Measurements from ENCODE around the gene RBM34.

RBM34 gene

GRCh38 chr1:235113183-235113917 is 47.7 kb downstream of the RBM34 start:
- no peak for TF ChIP-seq CTCF (IDR thresholded peaks at IDR 0.05; ENCODE audit: low read depth, low read length, missing control alignments)
- no peak for DNase-seq (ENCODE audit: low read depth)
- no peak overlapping the region for H3K4me3 ChIP-seq (ENCODE audit: low read depth, low read length)

- DNase-seq (ENCODE audit: low read depth), result no peak
- no peak overlapping the region for H3K4me3 ChIP-seq (ENCODE audit: low read depth, low read length)
- TF ChIP-seq CTCF (IDR thresholded peaks at IDR 0.05; ENCODE audit: low read depth, low read length, missing control alignments), result no peak
These were observed 48.5 kb downstream of the RBM34 start for GRCh38 chr1:235112297-235113182.

- no peak for DNase-seq (ENCODE audit: low read depth)
- no peak overlapping the region for H3K4me3 ChIP-seq (ENCODE audit: low read depth, low read length)
- no peak for TF ChIP-seq CTCF (IDR thresholded peaks at IDR 0.05; ENCODE audit: low read depth, low read length, missing control alignments)
These were observed 49.9 kb downstream of the RBM34 start for GRCh38 chr1:235111107-235111506.

- H3K4me3 ChIP-seq (ENCODE audit: low read depth, low read length), result no peak overlapping the region
- TF ChIP-seq CTCF (IDR thresholded peaks at IDR 0.05; ENCODE audit: low read depth, low read length, missing control alignments), result no peak
- DNase-seq (ENCODE audit: low read depth), result no peak
These were observed 52.2 kb downstream of the RBM34 start for GRCh38 chr1:235108876-235109275.

GRCh38 chr1:235108185-235108593 is 52.9 kb downstream of the RBM34 start:
- no peak for TF ChIP-seq CTCF (IDR thresholded peaks at IDR 0.05; ENCODE audit: low read depth, low read length, missing control alignments)
- no peak for DNase-seq (ENCODE audit: low read depth)
- H3K4me3 ChIP-seq (ENCODE audit: low read depth, low read length), result no peak overlapping the region

GRCh38 chr1:235107368-235108184 is 53.5 kb downstream of the RBM34 start:
- no peak for TF ChIP-seq CTCF (IDR thresholded peaks at IDR 0.05; ENCODE audit: low read depth, low read length, missing control alignments)

More at GRCh38 chr1:235107368-235108184, 53.5 kb downstream of the RBM34 start:
- DNase-seq (ENCODE audit: low read depth), result no peak
- H3K4me3 ChIP-seq (ENCODE audit: low read depth, low read length), result no peak overlapping the region
